ENCODE results near the gene CLMP. TPM values are rescaled to one million over a fixed set of nuclear protein-coding genes. Genes with fewer than 3 reads are reported as not detected.

Gene CLMP
- polyA plus RNA-seq, 1 donor (not counting 4 experiments of a cell fraction or from before 2014, with no cell fraction given) = 2.7 TPM

GRCh38 chr11:123184531-123184930, 10.5 kb downstream of the CLMP start:
- FAIRE-seq = peak; percentile 65
- no peak overlapping the region for H3K4me2 ChIP-seq (ENCODE audit: control insufficient read depth, extremely low read depth, insufficient read depth, low read depth, low read length)

GRCh38 chr11:123183391-123184099, 11.5 kb downstream of the CLMP start:
- TF ChIP-seq CTCF (optimal IDR thresholded peaks at IDR 0.05 in 1 of 3, IDR thresholded peaks at IDR 0.05 in 1 of 3, conservative IDR thresholded peaks at IDR 0.05 in 1 of 3; ENCODE audit: extremely low read depth in 1 of 3, insufficient read depth in 2 of 3, low read length in 3 of 3) (no peak), EZH2 (IDR thresholded peaks at IDR 0.05; ENCODE audit: low read length) (no peak)
- no peak overlapping the region for H3K4me3 ChIP-seq (ENCODE audit: control insufficient read depth in 2 of 3, extremely low read depth in 1 of 3, insufficient read depth in 2 of 3, low read depth in 1 of 3, low read length in 3 of 3)
- H2AFZ ChIP-seq (ENCODE audit: control insufficient read depth, low read length) = no peak overlapping the region
- no peaks in the 10 kb centered on the region for H3K79me2 ChIP-seq (ENCODE audit: control insufficient read depth, insufficient read depth, low read length)
- H3K9me3 ChIP-seq (ENCODE audit: control insufficient read depth, low read depth, low read length) = no peaks in the 10 kb centered on the region
- DNase-seq (ENCODE audit: low read depth, low spot score) (no peak), FAIRE-seq (no peak)
- no peaks in the 10 kb centered on the region for H3K9me1 ChIP-seq (ENCODE audit: control insufficient read depth, extremely low read depth, insufficient read depth, low read length)
- no peak overlapping the region for H3K4me2 ChIP-seq (ENCODE audit: control insufficient read depth, extremely low read depth, insufficient read depth, low read depth, low read length)
- no peaks in the 10 kb centered on the region for H3K36me3 ChIP-seq (ENCODE audit: control insufficient read depth in 2 of 2, extremely low read depth in 1 of 2, insufficient read depth in 2 of 2, low read length in 2 of 2)
- dilution Hi-C loops (cut with MboI; ENCODE audit: extremely low pct_ligation_motif_present, low sequenced_read_pairs) = no loop called here
- H3K27ac ChIP-seq (ENCODE audit: control insufficient read depth, insufficient read depth, low read length) = no peak overlapping the region
- no peaks in the 10 kb centered on the region for H4K20me1 ChIP-seq (ENCODE audit: control insufficient read depth, extremely low read depth, insufficient read depth, low read length)
- H3K27me3 ChIP-seq (ENCODE audit: control insufficient read depth, extremely low read depth, insufficient read depth, low read length) = no peaks in the 10 kb centered on the region
- no peak overlapping the region for H3K9ac ChIP-seq (ENCODE audit: control insufficient read depth, extremely low read depth, insufficient read depth, low read length)
- H3K4me1 ChIP-seq (ENCODE audit: control insufficient read depth, extremely low read depth, insufficient read depth, low read length) = peaks cover 45% of the 10 kb centered on the region

More at GRCh38 chr11:123184531-123184930, 10.5 kb downstream of the CLMP start:
- Histone ChIP-seq H3K4me1 (ENCODE audit: control insufficient read depth, extremely low read depth, insufficient read depth, low read length) (peaks cover 49% of the 10 kb centered on the region), H3K9me3 (ENCODE audit: control insufficient read depth, low read depth, low read length) (no peaks in the 10 kb centered on the region), H3K36me3 (ENCODE audit: control insufficient read depth in 2 of 2, extremely low read depth in 1 of 2, insufficient read depth in 2 of 2, low read length in 2 of 2) (no peaks in the 10 kb centered on the region), H3K9me1 (ENCODE audit: control insufficient read depth, extremely low read depth, insufficient read depth, low read length) (no peaks in the 10 kb centered on the region), H3K79me2 (ENCODE audit: control insufficient read depth, insufficient read depth, low read length) (no peaks in the 10 kb centered on the region), H3K9ac (ENCODE audit: control insufficient read depth, extremely low read depth, insufficient read depth, low read length) (no peak overlapping the region), H4K20me1 (ENCODE audit: control insufficient read depth, extremely low read depth, insufficient read depth, low read length) (no peaks in the 10 kb centered on the region), H2AFZ (ENCODE audit: control insufficient read depth, low read length) (no peak overlapping the region), H3K4me3 (ENCODE audit: control insufficient read depth in 2 of 3, extremely low read depth in 1 of 3, insufficient read depth in 2 of 3, low read depth in 1 of 3, low read length in 3 of 3) (no peak overlapping the region), H3K27me3 (ENCODE audit: control insufficient read depth, extremely low read depth, insufficient read depth, low read length) (no peaks in the 10 kb centered on the region), H3K27ac (ENCODE audit: control insufficient read depth, insufficient read depth, low read length) (no peak overlapping the region)
- TF ChIP-seq EZH2 (IDR thresholded peaks at IDR 0.05; ENCODE audit: low read length) = no peak
- TF ChIP-seq CTCF (optimal IDR thresholded peaks at IDR 0.05 in 1 of 3, IDR thresholded peaks at IDR 0.05 in 1 of 3, conservative IDR thresholded peaks at IDR 0.05 in 1 of 3; ENCODE audit: extremely low read depth in 1 of 3, insufficient read depth in 2 of 3, low read length in 3 of 3) = no peak
- no peak for DNase-seq (ENCODE audit: low read depth, low spot score)
- dilution Hi-C loops (cut with MboI; ENCODE audit: extremely low pct_ligation_motif_present, low sequenced_read_pairs) = no loop called here

Data from keratinocyte (primary cell).